HG02870 (cell line): ENCODE data around the gene NOVA2.
A peak's percentile ranks its signal among the peaks of the same experiment; 100 is the strongest.
"Not testable (repeated sequence)": the region's sequence is repeated elsewhere in the genome, so short reads cannot be mapped to it uniquely, and the experiment has no call there.

ENCODE experiments used
- ATAC-seq: cut with Tn5 transposase; IDR thresholded peaks from one replicate; pipeline ENCODE4 v1.9.1; 2021; ENCODE audit warnings: mild to moderate bottlenecking, moderate library complexity; ENCODE audit not compliant: unreplicated experiment

NOVA2 gene

DNA sequence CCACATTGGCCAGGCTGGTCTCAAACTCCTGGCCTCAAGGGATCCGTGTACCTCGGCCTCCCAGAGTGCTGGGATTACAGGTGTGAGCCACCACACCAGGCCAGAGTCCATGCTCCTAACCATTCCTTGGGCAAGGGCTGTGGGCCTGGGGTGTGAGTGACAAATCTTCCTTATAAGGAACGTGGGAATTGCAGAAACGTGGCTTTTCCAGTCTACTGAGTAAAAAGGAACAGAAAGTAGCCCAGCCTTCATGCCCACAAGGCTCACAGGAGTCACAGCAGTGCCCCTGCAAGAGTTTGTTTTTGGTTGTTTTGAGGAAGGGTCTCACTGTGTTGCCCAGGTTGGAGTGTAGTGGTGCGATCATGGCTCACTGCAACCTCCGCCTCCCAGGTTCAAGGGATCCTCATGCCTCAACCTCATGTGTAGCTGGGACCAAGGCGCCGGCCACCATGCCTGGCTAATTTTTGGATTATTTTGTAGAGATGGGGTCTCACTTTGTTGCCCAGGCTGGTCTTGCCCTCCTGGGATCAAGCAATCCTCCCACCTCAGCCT, 76.3 kb downstream of the NOVA2 start:
- no peak for ATAC-seq

DNA sequence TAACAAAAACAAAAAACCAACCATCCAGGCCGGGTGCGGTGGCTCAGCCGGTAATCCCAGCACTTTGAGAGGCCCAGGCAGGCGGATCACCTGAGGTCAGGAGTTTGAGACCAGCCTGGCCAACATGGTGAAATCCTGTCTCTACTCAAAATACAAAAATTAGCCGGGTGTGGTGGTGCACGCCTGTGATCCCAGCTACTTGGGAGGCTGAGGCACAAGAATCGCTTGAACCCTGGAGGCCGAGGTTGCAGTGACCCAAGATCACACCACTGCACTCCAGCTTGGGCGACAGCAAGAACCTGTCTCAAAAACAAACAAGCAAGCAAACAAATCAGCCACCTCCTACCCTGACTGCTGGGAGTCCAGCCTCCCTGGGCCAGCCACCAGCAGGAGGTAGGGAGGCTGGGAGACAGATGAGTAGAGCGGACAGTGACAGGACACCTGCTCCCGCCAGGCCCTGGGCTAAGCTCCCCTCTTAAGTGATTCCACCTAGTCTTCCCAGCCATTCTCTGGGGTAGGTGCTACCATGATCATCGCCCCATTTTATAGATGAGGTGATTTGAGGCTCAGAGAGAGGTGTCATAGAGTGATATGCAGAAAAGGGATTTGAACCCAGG, 77.6 kb downstream of the NOVA2 start:
- ATAC-seq = not testable (repeated sequence)

DNA sequence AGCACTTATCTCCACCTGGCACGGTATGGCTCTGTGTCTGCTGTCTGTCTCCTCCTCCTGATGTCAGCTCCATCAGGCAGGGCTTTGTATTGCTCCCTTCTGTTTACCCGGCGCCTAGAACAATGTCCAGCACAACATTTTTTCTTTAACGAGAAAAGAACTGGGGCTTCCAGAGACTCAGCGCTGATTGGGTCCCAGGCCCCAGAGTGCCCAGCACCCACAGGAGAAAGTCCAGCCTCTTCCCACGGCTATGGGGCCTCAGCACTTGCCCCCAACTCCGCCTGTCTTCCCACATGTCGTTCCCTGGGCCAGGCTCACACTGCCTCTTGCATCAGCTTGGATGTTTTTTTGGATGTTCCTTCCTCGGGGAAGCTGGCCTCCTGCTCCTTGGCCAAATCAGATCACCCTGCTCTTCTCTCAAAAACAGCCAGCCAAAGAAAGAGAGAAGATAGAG, 78.1 kb downstream of the NOVA2 start:
- no peak for ATAC-seq

DNA sequence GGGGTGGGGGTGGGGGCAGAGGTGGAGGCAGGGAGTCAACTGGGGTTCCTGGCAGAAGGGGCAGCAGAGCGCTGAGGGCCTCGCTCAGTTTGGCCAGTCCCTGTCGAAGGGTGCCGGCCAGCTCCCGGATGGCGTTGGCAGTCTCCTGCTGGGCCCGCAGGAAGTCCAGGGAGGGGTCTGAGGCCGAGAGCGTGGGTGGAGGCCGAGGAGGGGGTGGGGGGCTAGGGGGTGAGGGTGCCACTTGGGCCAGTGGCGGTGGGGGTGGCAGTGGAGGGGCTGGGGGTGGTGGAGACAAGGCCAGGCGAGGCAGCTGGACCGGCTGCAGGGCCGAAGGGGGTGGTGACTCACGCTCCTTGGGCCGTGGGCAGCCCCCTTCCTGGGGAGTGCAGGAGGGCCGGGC, 82.8 kb downstream of the NOVA2 start:
- ATAC-seq = no peak

DNA sequence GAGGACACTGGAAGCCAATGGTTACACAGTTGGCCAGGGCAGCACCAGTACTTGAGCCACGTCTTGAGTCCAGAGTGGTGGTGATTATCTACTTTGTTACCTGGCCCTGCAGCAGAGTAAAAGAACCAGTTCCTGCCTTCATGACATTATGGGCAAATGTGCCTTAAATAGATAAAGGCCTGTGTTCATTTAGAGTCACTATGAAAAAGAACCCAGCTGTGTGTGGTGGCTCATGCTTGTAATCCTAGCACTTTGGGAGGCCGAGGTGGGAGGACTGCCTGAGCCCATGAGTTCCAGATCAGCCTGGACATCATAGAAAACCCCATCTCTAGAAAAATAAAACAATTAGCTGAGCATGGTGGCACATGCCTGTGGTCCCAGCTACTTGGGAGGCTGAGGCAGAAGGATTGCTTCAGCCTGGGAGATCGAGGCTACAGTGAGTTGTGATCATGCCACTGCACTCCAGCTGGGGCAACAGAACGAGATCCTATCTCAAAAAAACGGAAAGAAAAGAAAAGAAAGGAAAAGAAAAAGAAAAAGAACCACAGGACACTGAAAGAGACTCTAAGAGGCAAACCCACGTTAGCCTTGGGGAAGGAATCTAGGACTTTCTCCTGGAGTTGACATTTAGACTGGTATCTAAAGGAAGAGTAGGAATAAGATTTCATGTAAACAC, 84.3 kb downstream of the NOVA2 start:
- ATAC-seq = no peak

DNA sequence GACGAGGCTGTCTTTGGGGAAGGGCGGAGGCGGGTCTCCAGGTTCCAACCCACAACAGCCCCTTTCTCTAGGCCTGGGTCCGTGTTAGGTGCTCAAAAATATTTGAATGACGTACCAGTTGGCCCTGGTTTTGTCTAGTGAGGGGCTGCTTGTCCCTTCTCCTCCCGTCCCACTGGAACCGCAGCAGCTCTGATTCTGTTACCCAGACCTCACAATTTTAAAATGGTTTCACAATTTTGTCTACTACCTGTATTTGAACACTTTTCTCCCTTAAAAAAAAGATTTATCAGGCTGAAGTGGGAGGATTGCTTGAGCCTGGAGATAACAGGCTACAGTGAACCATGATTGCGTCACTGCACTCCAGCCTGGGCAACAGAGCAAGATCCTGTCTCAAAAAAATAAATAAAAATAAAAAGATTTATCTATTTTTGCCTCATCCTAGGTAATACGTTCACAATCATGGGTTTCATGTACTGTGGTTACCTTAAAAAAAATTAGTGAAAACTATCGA, 86.4 kb downstream of the NOVA2 start:
- ATAC-seq = no peak

DNA sequence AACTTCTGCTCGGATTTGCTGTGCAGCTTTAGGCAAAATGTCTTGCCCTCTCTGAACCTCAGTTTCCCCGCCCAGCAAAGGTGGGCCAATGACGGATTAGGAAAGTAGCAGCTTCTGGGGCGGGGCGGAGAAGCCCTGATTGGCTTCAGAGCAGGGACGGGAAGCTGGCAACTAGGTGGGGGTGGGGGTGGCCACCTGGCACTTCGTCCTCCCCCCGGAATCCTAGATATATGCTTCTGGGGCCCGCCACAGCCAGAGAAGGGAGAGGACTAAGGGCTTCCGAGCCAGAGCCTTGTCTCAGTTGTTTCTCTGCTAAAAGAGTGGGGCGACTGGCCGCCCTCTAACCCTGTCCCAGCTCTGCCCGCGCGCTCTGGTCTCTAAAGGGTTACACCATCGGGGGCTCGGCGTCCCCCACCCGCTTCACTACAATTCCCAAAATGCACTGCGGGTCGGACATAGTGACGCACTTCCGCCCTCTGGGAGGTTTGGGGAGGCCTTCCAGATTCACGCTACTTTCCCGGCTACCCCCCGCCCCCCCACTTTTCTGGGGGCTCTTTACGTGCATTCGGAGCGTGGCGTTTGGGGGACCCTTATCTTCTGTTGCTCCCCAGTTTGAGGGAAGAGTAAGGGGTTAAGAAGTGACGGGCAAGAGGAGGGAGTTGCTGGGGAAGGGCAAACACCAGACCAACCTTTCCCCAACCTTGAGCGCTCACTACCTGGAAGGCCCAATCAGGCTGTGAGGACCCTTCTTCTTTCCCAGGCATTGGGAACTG, 87.1 kb downstream of the NOVA2 start:
- peak; percentile 64 for ATAC-seq

DNA sequence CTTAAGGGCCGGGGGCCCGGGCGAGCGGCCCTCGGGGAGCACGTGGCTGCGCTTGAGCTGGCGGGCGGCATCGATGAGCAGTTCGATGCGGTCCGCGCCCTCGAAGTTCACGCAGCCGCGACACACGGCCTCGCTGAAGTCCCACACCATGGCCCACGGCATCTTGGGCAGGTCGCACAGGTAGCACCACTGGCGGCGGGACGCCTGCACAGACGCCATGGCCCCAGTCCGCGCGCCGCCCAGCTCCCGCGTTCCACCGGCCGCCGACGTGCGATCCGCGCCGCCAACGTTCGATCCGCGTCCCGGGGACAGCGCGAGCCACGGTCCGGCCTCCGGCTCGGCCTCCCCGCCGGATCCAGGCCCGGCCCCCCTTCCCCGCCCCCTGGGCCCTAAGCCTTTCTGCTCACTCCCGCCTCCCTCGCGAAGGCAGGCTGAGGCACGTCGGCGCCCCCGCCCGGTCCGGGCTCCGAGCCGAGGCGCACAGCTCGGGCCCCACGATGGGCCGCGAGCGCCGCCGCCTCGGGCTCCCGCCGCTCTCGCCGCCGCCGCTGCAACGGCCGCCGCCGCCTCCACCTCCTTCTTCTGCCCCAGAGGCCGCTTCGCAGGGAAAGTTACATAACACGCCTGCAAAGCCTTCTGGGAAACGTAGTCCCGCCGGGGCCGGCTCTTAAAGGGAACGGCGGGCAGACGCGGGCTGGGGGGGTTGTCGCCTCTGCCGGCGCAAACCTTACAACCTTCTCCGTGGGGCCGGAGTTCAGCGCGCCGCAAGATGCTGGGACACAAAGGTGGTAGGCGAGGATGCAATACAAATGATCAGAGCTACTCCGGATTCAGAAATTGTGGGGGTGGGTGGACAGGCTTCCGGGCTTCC, 87.9 kb downstream of the NOVA2 start, which contains the start of gene IRF2BP1:
Gene IRF2BP1 (minus strand): TSS at position 586 of the 871 bp plus-strand sequence. CDS start 367 bp downstream, at position 219.
- peak; percentile 46 for ATAC-seq

DNA sequence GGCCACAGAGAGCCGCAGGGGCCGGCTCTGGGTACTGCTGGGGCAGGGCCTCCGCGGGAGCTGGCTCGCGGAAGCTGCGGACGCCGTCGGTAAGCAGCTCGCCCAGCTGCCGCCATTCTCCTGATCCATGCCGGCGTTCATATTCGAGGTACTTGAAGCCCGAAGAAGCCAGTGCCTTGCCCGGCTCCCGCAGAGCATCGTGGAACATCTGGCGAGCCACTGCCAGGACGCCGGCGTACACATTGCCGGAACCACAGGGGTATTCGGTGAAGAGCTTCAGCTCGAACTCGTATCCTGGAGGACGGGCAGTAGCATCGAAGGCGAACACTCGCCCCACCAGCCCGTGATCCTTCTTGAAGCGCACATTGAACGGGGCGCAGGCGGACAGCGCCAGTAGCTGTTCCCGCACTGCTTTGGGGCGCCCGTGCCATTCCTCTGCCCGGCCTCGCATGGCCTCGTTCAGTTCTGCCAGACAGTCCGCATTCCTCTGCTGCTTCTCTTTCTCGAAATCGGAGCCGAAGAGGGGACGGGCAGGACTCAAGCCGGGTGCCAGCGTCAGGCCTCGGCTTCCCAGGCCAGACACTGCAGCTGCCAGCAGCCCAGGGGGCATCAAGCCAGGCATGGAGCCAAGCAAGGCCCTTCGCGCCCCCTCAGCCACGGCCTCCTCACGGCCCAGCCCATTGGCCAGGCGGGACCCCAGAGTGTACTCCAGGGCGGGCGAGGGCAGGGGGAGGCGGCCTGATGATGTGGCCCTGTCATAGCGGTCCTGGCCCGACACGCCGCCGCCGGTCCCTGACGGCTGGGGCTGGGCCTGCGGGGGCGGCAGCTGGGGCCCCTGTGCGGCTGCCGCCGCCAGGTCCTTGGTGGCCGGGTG, 88.7 kb downstream of the NOVA2 start:
- no peak for ATAC-seq

DNA sequence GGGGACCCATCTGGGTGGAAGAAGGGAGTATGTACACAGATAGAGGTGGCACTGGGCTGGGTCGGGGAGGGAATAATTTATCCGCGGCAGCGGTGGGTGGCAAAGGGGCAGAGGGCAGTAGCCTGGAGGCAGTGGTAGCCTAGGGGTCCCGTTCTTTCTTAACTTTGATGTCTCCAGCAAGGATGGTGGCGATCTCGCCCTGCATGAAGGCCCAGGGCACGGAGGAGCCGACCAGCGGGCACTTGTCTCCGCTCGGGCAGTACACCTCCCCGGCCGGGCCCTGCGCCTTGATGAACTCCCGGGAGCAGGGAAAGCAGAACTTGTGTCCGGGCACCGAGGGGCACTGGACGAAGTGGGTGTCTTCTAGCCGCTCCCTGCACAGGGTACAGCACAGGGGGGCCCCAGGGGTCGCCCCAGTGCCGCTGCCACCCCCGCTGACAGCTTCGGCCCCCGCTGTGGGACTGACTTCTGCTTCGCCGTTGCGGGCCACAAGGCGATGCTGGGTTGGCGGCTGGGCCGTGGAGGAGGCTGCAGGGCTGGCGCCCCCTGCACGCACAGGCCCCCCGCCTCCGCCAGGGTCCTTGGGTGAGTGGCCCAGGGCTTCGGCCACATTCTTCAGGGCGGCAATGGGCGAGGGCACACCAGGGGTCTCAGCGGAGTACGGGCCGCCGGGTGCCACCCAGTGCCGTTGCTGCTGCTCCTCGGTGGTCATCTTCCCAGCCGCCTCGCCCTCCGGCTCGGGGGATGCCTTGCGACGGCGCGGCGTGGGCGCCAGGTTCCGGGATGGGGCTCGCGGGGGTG, 89.6 kb downstream of the NOVA2 start:
- ATAC-seq = no peak
